Uterus (tissue), 4 donors: ENCODE measurements around the gene STK33. TPM values are rescaled to one million over a fixed set of nuclear protein-coding genes. Genes with fewer than 3 reads are reported as not detected.
A peak's percentile ranks its signal among the peaks of the same experiment; 100 is the strongest.

Experiments
- DNase-seq, 2 donors: peaks; one replicate each; pipeline ENCODE4 v3.0.0-alpha.2; 2019 to 2020
- H3K27ac ChIP-seq, 2 donors: fragments of 200-600 bp; sonication (generic); 1 replicate in 1 of 2; 2 replicates in 1 of 2; pipeline ENCODE4 v1.5.1; 2016 to 2018
- H3K27me3 ChIP-seq, 2 donors: fragments of 200-600 bp; sonication (generic); one replicate each; pipeline ENCODE4 v1.5.1; 2018 to 2019; ENCODE audit warnings: control low read depth in 1 of 2
- H3K36me3 ChIP-seq, 2 donors: fragments of 200-600 bp; sonication (generic); one replicate each; pipeline ENCODE4 v1.5.1; 2019; ENCODE audit warnings: control low read depth in 1 of 2
- H3K4me1 ChIP-seq, 2 donors: fragments of 200-600 bp; sonication (generic); one replicate each; pipeline ENCODE4 v1.5.1; 2018 to 2019; ENCODE audit warnings: control low read depth in 1 of 2
- H3K4me3 ChIP-seq, 2 donors: fragments of 200-600 bp; sonication (generic); 1 replicate in 1 of 2; 2 replicates in 1 of 2; pipeline ENCODE4 v1.5.1; 2018 to 2019; ENCODE audit warnings: mild to moderate bottlenecking in 1 of 2
- H3K9me3 ChIP-seq, 2 donors: fragments of 200-600 bp; sonication (generic); one replicate each; pipeline ENCODE4 v1.5.1; 2019; ENCODE audit warnings: control low read depth in 1 of 2
- CTCF ChIP-seq, 4 experiments: fragments of 200-600 bp in 2 of 4; fragments of 450-650 bp in 2 of 4; sonication (generic) in 2 of 4; IDR thresholded peaks; one replicate each; pipeline ENCODE4 v1.5.1; 2016 to 2019; ENCODE audit warnings: antibody characterized with exemption in 4 of 4, mild to moderate bottlenecking in 2 of 4, moderate library complexity in 1 of 4
- POLR2A ChIP-seq, 2 donors: fragments of 450-650 bp; IDR thresholded peaks; one replicate each; pipeline ENCODE4 v1.6.1; 2016; ENCODE audit warnings: antibody characterized with exemption in 2 of 2, mild to moderate bottlenecking in 1 of 2, moderate library complexity in 1 of 2
- intact Hi-C: fragments of 100-400 bp; cut with DNase I; formaldehyde crosslinking; loops from one replicate; pipeline ENCODE4 v1.15.1; 2023; ENCODE audit warnings: low total_unique reads
- total RNA-seq, 4 donors: library from RNA; depleted of rRNA in 3 of 4; stranded (reverse); fragments of >200 nt in 3 of 4; gene quantifications; one replicate each; pipeline versions ENCODE4 v1.1.0 to v1.2.4, GENCODE V29; 2014 to 2023
- donor health status: DM: yes; HTN: yes; CAD: no.

Gene STK33
- total RNA-seq = 10 to 100 TPM; 12.4 to 30.7 (median 30.2) TPM

GRCh38 chr11:8593935-8594909, at the start of gene STK33:
STK33 (minus strand) TSS chr11:8594228; CDS start chr11:8474905, 119,323 bp downstream.
- no peaks in the 10 kb centered on the region for H3K9me3 ChIP-seq
- intact Hi-C loops = no loop called here
- TF ChIP-seq CTCF (IDR thresholded peaks at IDR 0.05) = no peak
- TF ChIP-seq POLR2A (IDR thresholded peaks at IDR 0.05) = no peak
- H3K36me3 ChIP-seq = no peaks in the 10 kb centered on the region
- H3K4me1 ChIP-seq = no peaks in the 10 kb centered on the region
- peak; percentile 39 for DNase-seq
- no peaks in the 10 kb centered on the region for H3K27me3 ChIP-seq
- peak within 1 kb of the TSS; percentile 9 to 67 for H3K27ac ChIP-seq
- peak within 1 kb of the TSS; percentile 39 to 59 for H3K4me3 ChIP-seq

- no peak for DNase-seq
- H3K9me3 ChIP-seq = no peaks in the 10 kb centered on the region
- intact Hi-C loops = no loop called here
- H3K27ac ChIP-seq = no peak overlapping the region
- no peaks in the 10 kb centered on the region for H3K27me3 ChIP-seq
- H3K4me1 ChIP-seq = no peaks in the 10 kb centered on the region
- no peak for TF ChIP-seq CTCF (IDR thresholded peaks at IDR 0.05)
- TF ChIP-seq POLR2A (IDR thresholded peaks at IDR 0.05) = no peak
- H3K4me3 ChIP-seq = no peak overlapping the region
- no peaks in the 10 kb centered on the region for H3K36me3 ChIP-seq
Measured at GRCh38 chr11:8642196-8642841, 48.3 kb upstream of the STK33 start.

- Histone ChIP-seq H3K4me3 (no peak overlapping the region), H3K36me3 (no peaks in the 10 kb centered on the region), H3K4me1 (no peaks in the 10 kb centered on the region), H3K27ac (no peak overlapping the region), H3K9me3 (no peaks in the 10 kb centered on the region), H3K27me3 (no peaks in the 10 kb centered on the region)
- TF ChIP-seq POLR2A (IDR thresholded peaks at IDR 0.05) = no peak
- TF ChIP-seq CTCF (IDR thresholded peaks at IDR 0.05) = no peak
- intact Hi-C loops = no loop called here
- no peak for DNase-seq
Measured at GRCh38 chr11:8641332-8641731, 47.3 kb upstream of the STK33 start.

- TF ChIP-seq CTCF (IDR thresholded peaks at IDR 0.05) (no peak), POLR2A (IDR thresholded peaks at IDR 0.05) (no peak)
- Histone ChIP-seq H3K9me3 (no peaks in the 10 kb centered on the region), H3K27ac (no peak overlapping the region), H3K4me1 (no peaks in the 10 kb centered on the region), H3K36me3 (no peaks in the 10 kb centered on the region), H3K4me3 (no peak overlapping the region), H3K27me3 (no peaks in the 10 kb centered on the region)
- intact Hi-C loops = no loop called here
- no peak for DNase-seq
Measured at GRCh38 chr11:8640267-8640906, 46.4 kb upstream of the STK33 start.
